ENCODE results near the gene GATD1. TPM values are rescaled to one million over a fixed set of nuclear protein-coding genes. Genes with fewer than 3 reads are reported as not detected.

The GATD1 gene
- total and polyA plus RNA-seq, 5 donors from 2014 or later = 3.6 to 42.1 (median 5.1) TPM

- no peak for ATAC-seq (ENCODE audit: low read depth in 2 of 2)
- no peaks in the 10 kb centered on the region for H3K27me3 ChIP-seq (ENCODE audit: control insufficient read depth, insufficient read depth, low read length)
- Mint-ChIP-seq H3K27ac (no peak overlapping the region), H3K9me3 (no peaks in the 10 kb centered on the region), H3K4me1 (peaks cover 0 to 6% (median 0%) of the 10 kb centered on the region in 4 donors), H3K4me3 (peak overlapping the region in 1 of 4 donors; percentile 27), H3K27me3 (no peaks in the 10 kb centered on the region), H3K36me3 (no peaks in the 10 kb centered on the region)
- H3K4me1 ChIP-seq (ENCODE audit: control insufficient read depth, insufficient read depth, low read length, poor library complexity, severe bottlenecking) = no peaks in the 10 kb centered on the region
- H3K4me3 ChIP-seq (ENCODE audit: low read depth, low read length) = no peak overlapping the region
- H3K27ac ChIP-seq (ENCODE audit: insufficient read depth, low read length, poor library complexity, severe bottlenecking) = no peak overlapping the region
- H3K36me3 ChIP-seq (ENCODE audit: control insufficient read depth, insufficient read depth, low read length) = peaks cover 8% of the 10 kb centered on the region
- no peaks in the 10 kb centered on the region for H3K9me3 ChIP-seq (ENCODE audit: control insufficient read depth in 2 of 2, low read length in 2 of 2)
- no peak for DNase-seq
These were observed 7.2 kb downstream of the GATD1 start for GRCh38 chr11:769887-770641.

GRCh38 chr11:767238-767637 is 10.0 kb downstream of the GATD1 start:
- H3K27me3 ChIP-seq (ENCODE audit: control insufficient read depth, insufficient read depth, low read length) = no peaks in the 10 kb centered on the region
- no peaks in the 10 kb centered on the region for H3K9me3 ChIP-seq (ENCODE audit: control insufficient read depth in 2 of 2, low read length in 2 of 2)
- H3K27me3 Mint-ChIP-seq = no peaks in the 10 kb centered on the region
- H3K36me3 ChIP-seq (ENCODE audit: control insufficient read depth, insufficient read depth, low read length) = peaks cover 18% of the 10 kb centered on the region
- H3K36me3 Mint-ChIP-seq = no peaks in the 10 kb centered on the region
- peak overlapping the region in 1 of 3 donors; percentile 63 for H3K27ac Mint-ChIP-seq
- no peak overlapping the region for H3K4me3 ChIP-seq (ENCODE audit: low read depth, low read length)
- H3K27ac ChIP-seq (ENCODE audit: insufficient read depth, low read length, poor library complexity, severe bottlenecking) = no peak overlapping the region
- ATAC-seq (ENCODE audit: low read depth in 2 of 2) (no peak), DNase-seq (no peak)
- no peaks in the 10 kb centered on the region for H3K4me1 ChIP-seq (ENCODE audit: control insufficient read depth, insufficient read depth, low read length, poor library complexity, severe bottlenecking)
- H3K4me3 Mint-ChIP-seq = no peak overlapping the region
- H3K9me3 Mint-ChIP-seq = no peaks in the 10 kb centered on the region
- H3K4me1 Mint-ChIP-seq = no peaks in the 10 kb centered on the region

- H3K27me3 ChIP-seq (ENCODE audit: control insufficient read depth, insufficient read depth, low read length) = no peaks in the 10 kb centered on the region
- Mint-ChIP-seq H3K9me3 (no peaks in the 10 kb centered on the region), H3K4me1 (no peaks in the 10 kb centered on the region), H3K4me3 (no peak overlapping the region), H3K27me3 (no peaks in the 10 kb centered on the region), H3K36me3 (no peaks in the 10 kb centered on the region), H3K27ac (no peak overlapping the region)
- DNase-seq (no peak), ATAC-seq (ENCODE audit: low read depth in 2 of 2) (no peak)
- no peaks in the 10 kb centered on the region for H3K9me3 ChIP-seq (ENCODE audit: control insufficient read depth in 2 of 2, low read length in 2 of 2)
- peaks cover 21% of the 10 kb centered on the region for H3K36me3 ChIP-seq (ENCODE audit: control insufficient read depth, insufficient read depth, low read length)
- H3K4me1 ChIP-seq (ENCODE audit: control insufficient read depth, insufficient read depth, low read length, poor library complexity, severe bottlenecking) = no peaks in the 10 kb centered on the region
- H3K4me3 ChIP-seq (ENCODE audit: low read depth, low read length) = no peak overlapping the region
- H3K27ac ChIP-seq (ENCODE audit: insufficient read depth, low read length, poor library complexity, severe bottlenecking) = no peak overlapping the region
These were observed 10.4 kb downstream of the GATD1 start for GRCh38 chr11:766936-767210.

- Histone ChIP-seq H3K4me3 (ENCODE audit: low read depth, low read length) (no peak overlapping the region), H3K4me1 (ENCODE audit: control insufficient read depth, insufficient read depth, low read length, poor library complexity, severe bottlenecking) (no peaks in the 10 kb centered on the region), H3K9me3 (ENCODE audit: control insufficient read depth in 2 of 2, low read length in 2 of 2) (no peaks in the 10 kb centered on the region), H3K27ac (ENCODE audit: insufficient read depth, low read length, poor library complexity, severe bottlenecking) (no peak overlapping the region), H3K27me3 (ENCODE audit: control insufficient read depth, insufficient read depth, low read length) (no peaks in the 10 kb centered on the region), H3K36me3 (ENCODE audit: control insufficient read depth, insufficient read depth, low read length) (peaks cover 26% of the 10 kb centered on the region)
- H3K36me3 Mint-ChIP-seq = no peaks in the 10 kb centered on the region
- H3K9me3 Mint-ChIP-seq = no peaks in the 10 kb centered on the region
- H3K27me3 Mint-ChIP-seq = no peaks in the 10 kb centered on the region
- no peaks in the 10 kb centered on the region for H3K4me1 Mint-ChIP-seq
- DNase-seq (no peak), ATAC-seq (ENCODE audit: low read depth in 2 of 2) (no peak)
- H3K27ac Mint-ChIP-seq = peak overlapping the region in 1 of 3 donors; percentile 69
- H3K4me3 Mint-ChIP-seq = no peak overlapping the region
These were observed 11.0 kb downstream of the GATD1 start for GRCh38 chr11:766106-766935.

- Histone ChIP-seq H3K9me3 (ENCODE audit: control insufficient read depth in 2 of 2, low read length in 2 of 2) (no peaks in the 10 kb centered on the region), H3K27me3 (ENCODE audit: control insufficient read depth, insufficient read depth, low read length) (no peaks in the 10 kb centered on the region), H3K4me3 (ENCODE audit: low read depth, low read length) (no peak overlapping the region), H3K36me3 (ENCODE audit: control insufficient read depth, insufficient read depth, low read length) (peaks cover 27% of the 10 kb centered on the region), H3K27ac (ENCODE audit: insufficient read depth, low read length, poor library complexity, severe bottlenecking) (no peak overlapping the region), H3K4me1 (ENCODE audit: control insufficient read depth, insufficient read depth, low read length, poor library complexity, severe bottlenecking) (no peaks in the 10 kb centered on the region)
- no peak overlapping the region for H3K4me3 Mint-ChIP-seq
- H3K36me3 Mint-ChIP-seq = no peaks in the 10 kb centered on the region
- DNase-seq = no peak
- H3K27me3 Mint-ChIP-seq = no peaks in the 10 kb centered on the region
- H3K27ac Mint-ChIP-seq = peak overlapping the region in 1 of 3 donors; percentile 69
- H3K9me3 Mint-ChIP-seq = no peaks in the 10 kb centered on the region
- no peaks in the 10 kb centered on the region for H3K4me1 Mint-ChIP-seq
- ATAC-seq (ENCODE audit: low read depth in 2 of 2) = no peak
These were observed 11.5 kb downstream of the GATD1 start for GRCh38 chr11:765802-766091.

- no peaks in the 10 kb centered on the region for H3K27me3 Mint-ChIP-seq
- peaks cover under 1% of the 10 kb centered on the region for H3K36me3 Mint-ChIP-seq
- no peaks in the 10 kb centered on the region for H3K4me1 ChIP-seq (ENCODE audit: control insufficient read depth, insufficient read depth, low read length, poor library complexity, severe bottlenecking)
- peaks cover 26% of the 10 kb centered on the region for H3K36me3 ChIP-seq (ENCODE audit: control insufficient read depth, insufficient read depth, low read length)
- H3K27ac ChIP-seq (ENCODE audit: insufficient read depth, low read length, poor library complexity, severe bottlenecking) = no peak overlapping the region
- no peaks in the 10 kb centered on the region for H3K27me3 ChIP-seq (ENCODE audit: control insufficient read depth, insufficient read depth, low read length)
- peak overlapping the region in 1 of 3 donors; percentile 69 for H3K27ac Mint-ChIP-seq
- ATAC-seq (ENCODE audit: low read depth in 2 of 2) (peak; percentile 72 to 74), DNase-seq (peak; percentile 56 to 78 (median 67))
- H3K4me1 Mint-ChIP-seq = no peaks in the 10 kb centered on the region
- no peaks in the 10 kb centered on the region for H3K9me3 ChIP-seq (ENCODE audit: control insufficient read depth in 2 of 2, low read length in 2 of 2)
- H3K9me3 Mint-ChIP-seq = no peaks in the 10 kb centered on the region
- no peak overlapping the region for H3K4me3 Mint-ChIP-seq
- H3K4me3 ChIP-seq (ENCODE audit: low read depth, low read length) = no peak overlapping the region
These were observed 12.1 kb downstream of the GATD1 start for GRCh38 chr11:765025-765801.

- Mint-ChIP-seq H3K27me3 (no peaks in the 10 kb centered on the region), H3K4me3 (peak overlapping the region in 1 of 4 donors; percentile 63), H3K36me3 (peaks cover 4% of the 10 kb centered on the region), H3K4me1 (no peaks in the 10 kb centered on the region), H3K27ac (no peak overlapping the region), H3K9me3 (no peaks in the 10 kb centered on the region)
- Histone ChIP-seq H3K36me3 (ENCODE audit: control insufficient read depth, insufficient read depth, low read length) (peaks cover 33% of the 10 kb centered on the region), H3K27me3 (ENCODE audit: control insufficient read depth, insufficient read depth, low read length) (no peaks in the 10 kb centered on the region), H3K4me1 (ENCODE audit: control insufficient read depth, insufficient read depth, low read length, poor library complexity, severe bottlenecking) (no peaks in the 10 kb centered on the region), H3K9me3 (ENCODE audit: control insufficient read depth in 2 of 2, low read length in 2 of 2) (no peaks in the 10 kb centered on the region), H3K27ac (ENCODE audit: insufficient read depth, low read length, poor library complexity, severe bottlenecking) (no peak overlapping the region), H3K4me3 (ENCODE audit: low read depth, low read length) (no peak overlapping the region)
- no peak for ATAC-seq (ENCODE audit: low read depth in 2 of 2)
- no peak for DNase-seq
These were observed 12.8 kb downstream of the GATD1 start for GRCh38 chr11:764322-765024.
